Measurements from ENCODE around the gene ZBTB20.

ZBTB20 gene

GRCh38 chr3:114476511-114476910 lies 670.6 kb downstream of the ZBTB20 start:
- DNase-seq (ENCODE audit: extremely low spot score, insufficient read length, low read depth) (no peak), FAIRE-seq (no peak)

DNA sequence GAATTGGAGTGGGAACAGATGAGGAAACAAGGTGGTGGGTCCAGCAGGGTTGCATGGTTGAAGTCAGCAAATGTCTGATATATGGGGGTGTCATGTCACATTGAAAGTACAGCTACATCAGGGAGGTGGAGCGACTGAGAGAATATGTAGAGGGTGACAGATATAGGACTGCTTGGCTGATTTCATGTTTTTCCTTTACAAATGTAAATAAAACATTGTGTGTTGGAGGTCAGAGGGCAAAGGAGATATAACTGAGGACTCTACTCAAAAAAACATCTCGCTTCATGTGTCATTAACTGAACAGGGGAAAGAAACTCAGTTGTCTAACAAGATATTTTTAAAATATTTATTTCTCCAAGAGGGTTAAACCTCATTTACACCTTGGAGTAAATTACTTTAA lies 675.6 kb downstream of the ZBTB20 start:
- FAIRE-seq = no peak
- DNase-seq (ENCODE audit: extremely low spot score, insufficient read length, low read depth) = no peak

DNA sequence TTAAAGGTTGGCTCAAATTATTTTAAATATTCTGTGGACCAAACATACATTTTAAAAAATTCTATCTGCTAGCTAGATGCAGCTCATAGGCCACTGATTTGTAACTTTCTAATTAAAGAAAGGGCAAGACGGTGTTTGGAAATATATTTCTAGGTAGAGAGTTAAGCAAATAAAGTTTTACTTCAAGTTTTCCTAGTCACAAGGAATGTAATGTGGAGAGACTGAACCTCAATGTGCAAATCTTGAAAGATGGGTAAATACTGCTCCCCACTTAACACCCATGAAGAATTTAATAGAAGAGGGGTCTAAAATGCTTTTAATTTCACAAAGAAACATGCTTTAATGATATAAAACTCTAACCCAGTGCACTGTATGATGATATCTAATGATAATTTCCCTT lies 678.0 kb downstream of the ZBTB20 start:
- DNase-seq (ENCODE audit: extremely low spot score, insufficient read length, low read depth) (no peak), FAIRE-seq (no peak)

GRCh38 chr3:114466816-114467215 lies 680.3 kb downstream of the ZBTB20 start:
- FAIRE-seq (no peak), DNase-seq (ENCODE audit: extremely low spot score, insufficient read length, low read depth) (no peak)

DNA sequence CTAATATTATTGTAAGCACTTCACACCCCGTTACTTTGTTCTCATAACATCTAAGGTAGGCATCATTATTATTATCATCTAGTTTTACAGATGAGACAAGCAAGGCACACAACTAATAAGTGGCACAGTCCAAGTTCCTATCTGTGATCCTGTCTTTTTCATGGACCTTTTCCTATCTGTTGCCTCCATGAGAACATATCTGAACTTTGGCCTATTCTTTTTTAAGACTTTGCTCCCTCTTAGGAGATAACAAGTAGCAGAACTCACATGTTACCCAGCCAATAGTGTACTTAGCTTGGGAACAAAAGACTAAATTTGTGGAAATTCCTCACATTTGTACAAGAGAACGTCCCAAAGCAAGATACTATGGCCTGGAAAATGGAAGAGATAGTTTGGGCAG lies 680.8 kb downstream of the ZBTB20 start:
- no peak for DNase-seq (ENCODE audit: extremely low spot score, insufficient read length, low read depth)
- FAIRE-seq = no peak

GRCh38 chr3:114464548-114464947 lies 682.5 kb downstream of the ZBTB20 start:
- DNase-seq (ENCODE audit: extremely low spot score, insufficient read length, low read depth) (peak; percentile 22), FAIRE-seq (peak; percentile 94)

DNA sequence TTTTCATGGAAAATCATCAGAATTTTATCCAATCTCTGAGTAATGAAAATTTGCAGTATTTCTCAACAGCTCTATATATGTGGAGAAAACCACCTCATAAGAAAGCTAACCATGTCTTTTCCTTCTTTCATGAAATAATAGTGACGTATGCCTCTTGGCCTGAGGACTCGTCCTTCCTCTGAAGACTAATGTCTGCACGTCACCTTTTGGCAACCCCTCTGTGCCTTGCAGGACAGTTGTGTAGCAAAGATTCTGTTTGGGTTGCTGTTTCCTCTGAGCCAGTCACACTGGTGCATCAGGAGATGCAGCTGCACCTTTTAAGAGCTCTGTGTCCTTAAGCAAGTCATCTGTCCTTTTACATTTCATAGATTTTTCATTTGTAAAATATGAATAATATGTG lies 684.3 kb downstream of the ZBTB20 start:
- DNase-seq (ENCODE audit: extremely low spot score, insufficient read length, low read depth) (no peak), FAIRE-seq (no peak)

DNA sequence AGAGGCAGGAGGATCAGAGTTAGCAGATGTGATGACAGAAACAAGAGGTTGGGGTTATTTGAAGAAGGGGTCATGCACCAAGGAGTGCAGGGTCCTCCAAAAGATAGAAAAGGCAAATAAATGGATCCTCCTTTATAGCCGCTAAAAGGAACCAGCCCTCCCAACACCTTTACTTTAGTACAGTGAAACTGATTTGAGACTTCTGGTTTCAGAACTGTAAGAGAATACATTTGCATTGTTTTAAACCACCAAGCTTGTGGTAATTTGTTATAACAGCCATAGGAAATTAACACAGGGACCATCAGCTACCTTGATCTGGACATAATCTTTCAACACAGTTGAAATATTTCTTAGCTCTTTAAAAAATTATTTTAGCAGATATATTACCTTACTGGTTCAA lies 686.6 kb downstream of the ZBTB20 start:
- FAIRE-seq = peak; percentile 89
- no peak for DNase-seq (ENCODE audit: extremely low spot score, insufficient read length, low read depth)

DNA sequence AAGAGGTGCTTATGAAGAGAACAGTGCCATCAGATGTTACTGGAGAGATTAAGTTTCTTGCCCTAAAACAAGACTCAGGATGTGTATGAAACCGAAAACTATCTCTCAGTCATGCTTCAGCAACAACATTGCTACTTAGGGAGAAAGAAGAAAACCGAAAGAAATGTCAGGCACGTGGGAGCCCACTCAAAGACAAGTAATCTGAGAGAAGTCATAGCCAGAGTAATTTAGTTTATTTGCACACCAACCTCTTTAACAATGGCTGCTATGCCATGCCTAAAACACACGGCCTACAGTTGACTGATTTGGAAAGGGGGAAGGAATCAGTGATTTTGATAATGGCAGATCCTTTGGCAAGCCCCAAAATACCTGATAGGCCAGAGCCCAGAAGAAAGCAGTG lies 690.3 kb downstream of the ZBTB20 start:
- FAIRE-seq (peak; percentile 98), DNase-seq (ENCODE audit: extremely low spot score, insufficient read length, low read depth) (no peak)

DNA sequence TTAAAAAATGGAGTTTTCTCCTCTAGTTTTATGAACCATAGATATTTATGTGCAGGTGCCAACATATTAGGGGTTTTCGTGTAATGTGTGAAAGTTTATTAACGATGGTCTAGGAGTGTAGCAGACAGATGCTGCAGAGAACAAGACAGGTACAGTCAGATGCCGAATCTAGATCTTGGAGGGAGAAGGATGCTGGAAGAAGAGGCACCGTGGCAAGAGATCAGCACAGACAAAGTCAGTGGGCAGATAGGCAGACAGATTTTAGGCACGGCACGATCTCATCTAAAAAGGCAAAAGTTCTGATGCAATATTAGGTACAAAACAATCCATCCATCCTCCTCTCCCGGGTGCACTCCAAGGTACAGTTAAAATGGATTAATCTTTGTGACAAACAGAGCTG lies 691.7 kb downstream of the ZBTB20 start:
- DNase-seq (ENCODE audit: extremely low spot score, insufficient read length, low read depth) (no peak), FAIRE-seq (peak; percentile 73)

GRCh38 chr3:114454551-114455251 lies 692.4 kb downstream of the ZBTB20 start:
- DNase-seq (ENCODE audit: extremely low spot score, insufficient read length, low read depth) = no peak
- peak; percentile 91 for FAIRE-seq

GRCh38 chr3:114453361-114453780 lies 693.7 kb downstream of the ZBTB20 start:
- DNase-seq (ENCODE audit: extremely low spot score, insufficient read length, low read depth) = no peak
- peak; percentile 29 for FAIRE-seq

DNA sequence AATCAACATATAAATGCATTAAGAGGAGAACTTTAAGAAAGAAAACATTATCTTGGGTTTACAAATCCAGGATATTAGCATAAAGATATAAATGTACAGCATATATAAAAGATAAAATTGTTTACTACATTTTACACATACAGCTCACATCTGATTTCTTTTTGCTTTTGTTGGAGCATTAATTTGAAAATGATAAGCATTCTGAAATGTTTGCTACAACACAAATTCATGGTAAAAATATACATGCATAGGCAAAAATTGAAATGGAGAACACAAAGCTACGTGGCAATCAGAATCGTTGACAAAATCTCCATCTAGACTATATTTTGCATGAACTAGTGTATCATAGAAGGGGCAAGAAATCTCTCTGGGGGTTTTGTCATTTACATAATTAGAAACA lies 694.2 kb downstream of the ZBTB20 start:
- FAIRE-seq (peak; percentile 42), DNase-seq (ENCODE audit: extremely low spot score, insufficient read length, low read depth) (no peak)

- DNase-seq (ENCODE audit: extremely low spot score, insufficient read length, low read depth) = no peak
- peak; percentile 29 for FAIRE-seq
These were observed 694.8 kb downstream of the ZBTB20 start for GRCh38 chr3:114452256-114452655.

- FAIRE-seq = peak; percentile 31
- DNase-seq (ENCODE audit: extremely low spot score, insufficient read length, low read depth) = no peak
These were observed 695.5 kb downstream of the ZBTB20 start for GRCh38 chr3:114451561-114452018.

DNA sequence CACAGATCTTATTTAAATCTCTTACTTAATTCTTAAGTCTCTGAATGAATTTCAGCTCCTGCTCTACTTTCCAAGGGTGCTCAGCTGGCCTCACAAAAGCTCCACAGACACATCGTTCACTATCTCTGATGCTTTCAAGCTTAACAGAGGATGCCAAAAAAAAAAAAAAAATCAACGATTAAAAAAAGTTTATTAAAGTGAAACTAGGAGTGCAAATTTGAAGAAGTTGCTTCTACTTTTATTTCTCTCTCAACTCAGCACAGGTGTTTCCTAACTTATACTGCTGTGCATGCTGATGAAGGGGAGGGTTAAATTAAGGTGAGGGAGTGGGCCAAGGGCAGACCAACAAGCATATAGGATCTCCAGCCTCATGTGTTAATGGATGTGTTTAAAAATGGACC lies 696.0 kb downstream of the ZBTB20 start:
- FAIRE-seq (peak; percentile 82), DNase-seq (ENCODE audit: extremely low spot score, insufficient read length, low read depth) (no peak)

- DNase-seq (ENCODE audit: extremely low spot score, insufficient read length, low read depth) (no peak), FAIRE-seq (no peak)
These were observed 697.0 kb downstream of the ZBTB20 start for GRCh38 chr3:114450008-114450596.

DNA sequence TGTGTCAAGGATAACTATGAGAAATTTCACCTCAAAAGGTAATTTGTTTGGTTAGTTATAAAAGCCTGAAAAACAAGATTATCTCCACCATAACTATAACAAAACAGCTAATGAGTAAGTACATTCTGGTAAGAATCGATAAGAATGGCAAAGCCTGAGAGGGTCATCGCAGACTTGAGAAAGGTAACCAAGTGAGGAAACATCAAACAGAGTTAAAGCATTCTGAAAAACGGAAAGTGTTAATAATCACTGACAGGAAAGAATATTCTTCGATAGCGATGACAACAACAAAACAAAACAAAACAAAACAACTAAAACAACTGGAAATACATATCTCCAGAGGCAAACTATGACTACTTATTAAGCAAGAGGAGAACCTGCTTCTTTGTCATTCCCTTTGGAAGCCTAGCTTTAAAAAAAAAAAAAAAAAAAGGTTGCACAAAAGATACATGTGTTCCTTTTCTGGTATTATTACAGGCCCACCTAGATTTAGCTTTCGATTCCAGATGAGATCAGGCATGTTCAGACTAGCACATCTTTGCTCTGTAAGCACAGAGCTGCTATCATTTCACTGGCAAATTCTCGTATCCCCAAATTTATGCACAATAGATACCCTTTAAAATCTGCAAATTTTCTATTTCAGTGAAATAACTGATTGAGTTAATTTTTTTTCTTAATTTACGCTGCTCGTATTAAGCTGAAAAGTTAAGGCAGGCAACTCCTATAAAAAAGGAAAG lies 697.6 kb downstream of the ZBTB20 start:
- DNase-seq (ENCODE audit: extremely low spot score, insufficient read length, low read depth) (no peak), FAIRE-seq (peak; percentile 87)

DNA sequence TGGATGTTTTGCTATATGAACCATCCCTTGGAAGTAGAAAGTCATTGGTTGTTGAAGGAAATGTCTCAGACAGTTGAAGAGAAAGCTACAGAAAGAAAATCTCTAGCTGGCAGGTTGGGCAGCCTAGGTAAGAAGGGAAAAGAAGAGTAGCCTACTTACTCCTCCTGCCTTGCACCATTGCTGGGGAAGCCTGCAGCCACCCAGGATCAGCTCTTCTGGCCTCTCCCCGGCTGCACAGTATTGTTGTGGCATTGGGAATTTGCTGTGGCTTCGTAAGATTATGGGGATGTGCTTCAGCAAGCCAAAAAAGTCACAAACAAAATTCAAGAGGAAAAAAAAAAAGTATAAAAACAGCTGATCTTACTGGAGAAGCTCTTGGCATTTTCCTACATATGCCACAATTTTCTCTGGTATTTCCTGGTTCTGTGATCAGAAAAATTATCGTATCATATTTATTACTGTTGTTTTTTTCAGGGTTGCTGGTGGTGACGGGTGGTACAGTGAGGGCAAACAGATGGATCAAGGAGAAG lies 699.1 kb downstream of the ZBTB20 start:
- FAIRE-seq (no peak), DNase-seq (ENCODE audit: extremely low spot score, insufficient read length, low read depth) (no peak)

GRCh38 chr3:114447545-114447944 lies 699.5 kb downstream of the ZBTB20 start:
- DNase-seq (ENCODE audit: extremely low spot score, insufficient read length, low read depth) = no peak
- FAIRE-seq = peak; percentile 69

- DNase-seq (ENCODE audit: extremely low spot score, insufficient read length, low read depth) (no peak), FAIRE-seq (no peak)
These were observed 700.5 kb downstream of the ZBTB20 start for GRCh38 chr3:114446600-114446999.

Data from GM18507 (cell line).